Naive B cell (primary cell): ENCODE measurements around the gene ATP13A4. TPM values are rescaled to one million over a fixed set of nuclear protein-coding genes. Genes with fewer than 3 reads are reported as not detected.
A peak's percentile ranks its signal among the peaks of the same experiment; 100 is the strongest.

Source experiments
- ATAC-seq, 2 donors: fragments of 150-1000 bp; cut with Tn5 transposase; 2 replicates each; pipeline ENCODE4 v1.10.0; 2021; ENCODE audit warnings: low read depth in 2 of 2, mild to moderate bottlenecking in 2 of 2, moderate library complexity in 2 of 2
- DNase-seq: peaks from one replicate; pipeline ENCODE4 v3.0.0; 2022
- H3K27ac Mint-ChIP-seq, 6 donors: one replicate each; pipeline ENCODE4 v1.8.0; 2020 to 2022; ENCODE audit warnings: mild to moderate bottlenecking in 6 of 6, mixed read lengths in 6 of 6, moderate library complexity in 5 of 6, inconsistent platforms in 2 of 6
- H3K27me3 Mint-ChIP-seq, 3 donors: one replicate each; pipeline ENCODE4 v1.8.0; 2021 to 2022; ENCODE audit warnings: mixed read lengths in 3 of 3, mild to moderate bottlenecking in 1 of 3
- H3K36me3 Mint-ChIP-seq, 2 donors: one replicate each; pipeline ENCODE4 v1.8.0; 2020 to 2022; ENCODE audit warnings: mixed read lengths in 2 of 2, inconsistent platforms in 1 of 2, mild to moderate bottlenecking in 1 of 2
- H3K4me1 Mint-ChIP-seq, 3 donors: one replicate each; pipeline ENCODE4 v1.8.0; 2020 to 2022; ENCODE audit warnings: mixed read lengths in 3 of 3, inconsistent platforms in 1 of 3, mild to moderate bottlenecking in 1 of 3, moderate library complexity in 1 of 3
- H3K4me3 Mint-ChIP-seq, 8 donors: one replicate each; pipeline ENCODE4 v1.8.0; 2020 to 2022; ENCODE audit warnings: mild to moderate bottlenecking in 8 of 8, mixed read lengths in 8 of 8, moderate library complexity in 8 of 8, inconsistent platforms in 2 of 8
- H3K9me3 Mint-ChIP-seq, 7 donors: one replicate each; pipeline ENCODE4 v1.8.0; 2020 to 2022; ENCODE audit warnings: mixed read lengths in 7 of 7, mild to moderate bottlenecking in 5 of 7, inconsistent platforms in 2 of 7, moderate library complexity in 1 of 7
- polyA plus RNA-seq, 6 donors: library from polyadenylated mRNA; unstranded; fragments of 300-500 nt; fragmentation: Illumina TruSeq; gene quantifications; one replicate each; pipeline ENCODE4 v1.2.3, GENCODE V29; 2021; ENCODE audit warnings: low read depth in 6 of 6

ATP13A4 gene
- polyA plus RNA-seq, 6 donors from 2014 or later, result 0.70 to 0.71 TPM; not detected in 4

DNA sequence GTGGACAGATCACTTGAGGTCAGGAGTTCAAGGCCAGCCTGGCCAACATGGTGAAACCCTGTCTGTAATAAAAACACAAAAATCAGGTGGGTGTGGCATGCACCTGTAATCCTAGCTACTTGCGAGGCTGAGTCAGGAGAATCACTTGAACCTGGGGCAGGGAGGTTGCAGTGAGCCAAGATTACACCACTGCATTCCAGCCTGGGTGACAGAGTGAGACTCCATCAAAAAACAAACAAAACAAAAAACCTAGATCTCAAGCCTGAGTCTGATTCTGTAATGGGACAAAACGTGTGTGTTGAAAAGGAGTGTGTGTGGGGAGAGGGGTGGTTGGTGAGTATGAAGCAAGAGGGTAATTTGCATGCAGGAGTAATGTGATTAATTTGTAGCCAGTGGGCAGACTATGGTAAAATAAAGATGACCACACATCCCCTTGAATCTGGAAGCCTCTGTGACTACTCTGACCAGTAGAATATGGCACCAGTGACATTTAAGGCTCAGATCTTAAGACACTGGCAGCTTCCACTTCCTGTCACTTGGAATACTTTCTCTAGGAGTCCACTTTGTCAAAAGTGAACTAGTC is 19.9 kb upstream of the ATP13A4 start:
- Mint-ChIP-seq H3K36me3 (peaks cover 0 to 6% of the 10 kb centered on the region in 2 donors), H3K27ac (peak overlapping the region in 2 of 6 donors; percentile 57 to 83), H3K27me3 (no peaks in the 10 kb centered on the region), H3K9me3 (no peaks in the 10 kb centered on the region), H3K4me1 (peaks cover 0 to 8% (median 4%) of the 10 kb centered on the region in 3 donors), H3K4me3 (no peak overlapping the region)
- ATAC-seq (no peak), DNase-seq (no peak)

DNA sequence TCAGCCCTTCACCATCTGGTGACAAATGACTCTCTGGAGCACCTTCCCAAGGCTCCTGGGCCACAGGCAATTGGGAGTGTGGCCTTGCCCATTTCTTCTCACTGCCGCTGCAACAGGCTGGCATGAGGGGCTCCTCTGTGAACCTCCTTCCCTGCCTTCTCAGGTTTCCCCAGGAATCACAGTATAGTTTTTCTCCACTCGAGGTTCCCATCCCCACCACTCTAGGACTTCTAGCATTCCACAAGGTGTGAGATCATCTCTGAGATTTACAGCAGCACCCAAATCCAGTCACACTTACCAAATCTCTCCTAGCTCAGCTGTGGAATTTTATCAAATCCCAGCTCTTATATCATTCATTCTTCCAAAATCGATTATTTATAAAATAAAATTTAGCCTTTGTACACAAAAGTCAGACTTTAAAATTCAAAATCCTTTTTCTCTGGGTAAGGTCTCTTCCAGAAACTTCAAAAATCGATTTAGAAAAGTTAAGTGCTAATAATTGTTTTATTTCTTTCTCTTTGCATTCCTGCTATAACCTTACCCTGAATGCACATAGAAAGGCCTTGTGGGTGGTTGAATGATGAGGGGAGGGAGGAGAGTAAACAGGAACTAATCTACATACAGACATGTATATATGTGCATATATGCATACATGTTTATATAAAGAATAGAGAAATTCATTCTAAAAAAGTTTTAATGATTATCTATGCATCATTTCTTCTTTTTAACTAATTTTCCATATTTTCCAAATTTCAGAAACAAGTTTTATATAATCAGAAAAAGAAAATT is 18.9 kb upstream of the ATP13A4 start:
- Mint-ChIP-seq H3K27ac (no peak overlapping the region), H3K4me1 (peaks cover 0 to 8% (median 4%) of the 10 kb centered on the region in 3 donors), H3K36me3 (no peaks in the 10 kb centered on the region), H3K9me3 (no peaks in the 10 kb centered on the region), H3K27me3 (no peaks in the 10 kb centered on the region), H3K4me3 (no peak overlapping the region)
- DNase-seq (no peak), ATAC-seq (no peak)

DNA sequence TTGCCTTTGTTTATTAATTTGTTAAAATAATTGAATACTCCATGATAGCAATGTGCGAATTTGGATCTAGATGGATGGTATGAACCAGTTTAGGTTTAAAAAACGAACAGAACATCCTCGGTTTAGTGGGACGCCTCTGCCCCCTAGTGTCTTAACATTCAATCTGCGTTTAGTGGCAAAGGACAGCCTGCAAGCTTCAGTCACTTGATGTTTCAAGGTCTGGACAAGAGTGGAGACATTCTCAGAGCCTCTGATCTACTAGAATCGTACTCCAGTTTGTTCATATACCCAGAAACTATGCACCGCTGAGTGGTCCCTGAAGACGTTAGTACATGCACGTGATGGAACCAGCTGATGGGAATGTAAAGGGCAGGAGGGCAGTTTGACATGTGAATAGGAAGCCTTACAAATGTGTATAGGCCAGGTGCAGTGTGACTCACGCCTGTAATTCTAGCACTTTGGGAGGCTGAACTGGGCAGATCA is 17.8 kb upstream of the ATP13A4 start:
- no peak for DNase-seq
- peak in 1 of 2 donors; percentile 35 for ATAC-seq
- no peak overlapping the region for H3K4me3 Mint-ChIP-seq

DNA sequence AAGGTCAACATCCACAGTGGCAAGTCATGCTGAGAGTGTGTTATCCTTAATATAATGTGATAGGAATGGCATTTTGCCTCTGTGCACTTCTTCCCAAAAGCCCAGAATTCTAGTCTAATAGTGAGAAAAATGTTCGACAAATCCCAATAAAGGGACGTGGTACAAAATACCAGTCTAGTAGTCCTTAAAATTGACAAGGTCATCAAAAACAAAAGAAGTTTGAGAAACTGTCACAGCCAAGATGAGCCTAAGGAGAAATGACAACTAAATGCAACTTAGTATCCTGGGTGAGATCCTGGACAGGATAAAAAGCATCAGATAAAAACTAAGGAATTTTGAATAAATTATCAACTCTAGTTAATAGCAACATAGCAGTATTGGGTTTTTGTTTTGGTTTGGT is 14.4 kb upstream of the ATP13A4 start:
- DNase-seq, result no peak
- no peak overlapping the region for H3K4me3 Mint-ChIP-seq

More for the DNA sequence above, 17.8 kb upstream of the ATP13A4 start:
- Mint-ChIP-seq H3K27ac (no peak overlapping the region), H3K4me1 (peaks cover 0 to 8% (median 4%) of the 10 kb centered on the region in 3 donors), H3K27me3 (peaks cover 0 to 6% (median 0%) of the 10 kb centered on the region in 3 donors), H3K36me3 (no peaks in the 10 kb centered on the region), H3K9me3 (no peaks in the 10 kb centered on the region)

DNA sequence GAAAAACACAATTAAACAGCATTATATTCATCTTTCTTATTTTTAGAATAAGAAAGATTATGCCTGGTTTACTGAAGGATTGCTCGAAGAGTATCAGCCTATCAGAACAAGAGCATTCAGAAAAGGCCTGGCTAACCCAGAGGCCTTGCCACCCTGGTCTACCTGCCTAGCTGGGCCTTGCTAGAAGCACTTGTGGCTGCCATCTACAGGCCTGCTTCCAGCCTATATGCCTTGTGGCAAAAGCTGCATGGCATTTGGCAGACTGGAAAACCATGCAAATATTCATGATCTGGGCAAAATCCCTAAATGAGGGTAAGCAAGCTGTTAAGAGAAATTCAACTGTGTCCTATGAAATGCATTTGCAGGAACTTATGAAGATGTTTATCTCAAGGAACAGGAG is 9.3 kb upstream of the ATP13A4 start:
- Mint-ChIP-seq H3K4me3 (no peak overlapping the region), H3K27ac (no peak overlapping the region), H3K36me3 (no peaks in the 10 kb centered on the region), H3K9me3 (no peaks in the 10 kb centered on the region), H3K27me3 (peaks cover 0 to 6% (median 0%) of the 10 kb centered on the region in 3 donors), H3K4me1 (no peaks in the 10 kb centered on the region)
- DNase-seq (no peak), ATAC-seq (no peak)

More for the DNA sequence above, 14.4 kb upstream of the ATP13A4 start:
- H3K27ac Mint-ChIP-seq, result no peak overlapping the region
- peaks cover 0 to 8% (median 4%) of the 10 kb centered on the region in 3 donors for H3K4me1 Mint-ChIP-seq
- no peak for ATAC-seq
- no peaks in the 10 kb centered on the region for H3K9me3 Mint-ChIP-seq
- no peaks in the 10 kb centered on the region for H3K36me3 Mint-ChIP-seq
- H3K27me3 Mint-ChIP-seq, result peaks cover 0 to 6% (median 0%) of the 10 kb centered on the region in 3 donors

DNA sequence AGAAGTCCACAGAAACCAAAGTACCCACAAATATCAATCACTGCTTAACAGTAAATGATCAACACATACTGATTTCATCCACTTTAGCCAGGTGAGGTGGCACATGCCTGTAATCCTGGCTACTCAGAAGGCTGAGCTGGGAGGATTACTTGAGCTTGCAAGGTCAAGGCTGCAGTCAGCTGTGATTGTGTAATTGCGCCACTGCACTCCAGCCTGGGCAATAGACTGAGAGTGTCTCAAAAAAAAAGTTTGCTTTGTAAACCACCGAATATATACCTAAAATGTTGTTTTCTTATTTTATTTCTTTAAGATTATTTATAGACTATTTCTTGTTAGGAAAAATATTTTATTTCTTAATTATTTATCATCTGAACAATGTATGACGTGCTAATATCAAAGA is 8.7 kb upstream of the ATP13A4 start:
- no peak for DNase-seq
- no peaks in the 10 kb centered on the region for H3K9me3 Mint-ChIP-seq
- H3K36me3 Mint-ChIP-seq, result no peaks in the 10 kb centered on the region
- ATAC-seq, result no peak
- no peak overlapping the region for H3K27ac Mint-ChIP-seq
- H3K4me1 Mint-ChIP-seq, result no peaks in the 10 kb centered on the region
- peaks cover 0 to 6% (median 0%) of the 10 kb centered on the region in 3 donors for H3K27me3 Mint-ChIP-seq
- no peak overlapping the region for H3K4me3 Mint-ChIP-seq

DNA sequence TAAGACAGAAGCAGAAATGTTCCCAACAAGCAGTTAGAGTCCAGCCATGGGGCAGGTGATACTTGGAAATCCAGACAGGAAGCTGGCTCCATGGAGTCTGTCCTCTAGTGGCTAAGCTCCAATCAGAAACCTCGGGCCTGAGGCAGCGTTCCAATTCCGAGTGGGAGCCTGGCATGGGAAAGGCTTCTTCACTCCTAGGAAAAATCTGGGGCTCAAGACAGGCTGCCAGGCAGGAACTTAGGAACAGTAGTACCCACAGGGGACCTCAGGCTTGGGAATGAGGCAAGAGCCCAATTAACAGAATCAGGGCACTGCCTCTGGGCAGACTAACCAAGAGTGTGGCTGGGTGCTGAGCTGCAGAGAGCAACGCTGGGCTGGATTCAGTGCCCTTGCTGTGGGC is 6.2 kb upstream of the ATP13A4 start:
- Mint-ChIP-seq H3K27me3 (no peaks in the 10 kb centered on the region), H3K36me3 (no peaks in the 10 kb centered on the region)
- no peak for ATAC-seq

DNA sequence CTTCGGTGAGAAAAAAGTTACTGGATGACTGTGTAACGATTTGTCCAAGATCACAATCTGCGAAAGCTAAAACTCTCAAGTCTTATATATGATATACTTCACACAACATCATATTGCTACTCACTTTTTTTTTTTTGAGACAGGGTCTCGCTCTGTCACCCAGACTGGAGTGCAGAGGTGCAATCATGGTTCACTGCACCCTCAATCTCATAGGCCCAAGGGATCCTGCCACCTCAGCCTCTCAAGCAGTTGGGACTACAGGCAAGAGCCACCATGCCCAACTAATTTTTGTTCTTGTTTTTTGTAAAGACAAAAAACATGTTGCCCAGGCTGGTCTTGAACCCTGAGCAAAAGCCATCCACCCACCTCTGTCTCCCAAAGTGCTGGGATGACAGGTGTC is 5.4 kb upstream of the ATP13A4 start:
- Mint-ChIP-seq H3K9me3 (no peaks in the 10 kb centered on the region), H3K27me3 (no peaks in the 10 kb centered on the region), H3K4me1 (no peaks in the 10 kb centered on the region), H3K4me3 (no peak overlapping the region), H3K27ac (no peak overlapping the region), H3K36me3 (no peaks in the 10 kb centered on the region)
- DNase-seq (no peak), ATAC-seq (no peak)

More for the DNA sequence above, 6.2 kb upstream of the ATP13A4 start:
- no peak for DNase-seq
- Mint-ChIP-seq H3K4me1 (no peaks in the 10 kb centered on the region), H3K4me3 (no peak overlapping the region), H3K27ac (no peak overlapping the region), H3K9me3 (no peaks in the 10 kb centered on the region)

DNA sequence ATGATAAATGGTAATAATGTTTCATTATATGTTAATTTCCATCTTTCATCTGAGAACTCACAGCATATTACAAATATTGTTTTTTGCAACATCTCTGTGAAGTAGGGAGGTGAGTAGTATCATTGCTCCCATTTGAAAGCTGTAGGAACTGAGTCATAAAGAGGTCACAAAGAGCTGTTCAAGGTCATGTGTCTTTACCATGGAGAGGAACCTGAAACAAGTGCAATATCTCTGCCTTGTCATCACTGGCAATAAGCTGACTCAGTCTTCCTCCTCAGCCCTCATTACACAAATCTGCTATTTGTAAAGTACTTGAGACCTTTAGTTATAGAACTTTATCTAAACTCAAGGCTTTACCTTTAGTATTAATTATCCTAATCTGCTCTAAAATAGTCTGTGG is 4.4 kb upstream of the ATP13A4 start:
- H3K9me3 Mint-ChIP-seq, result no peaks in the 10 kb centered on the region
- ATAC-seq, result no peak
- no peak for DNase-seq
- peaks cover 0 to 8% (median 8%) of the 10 kb centered on the region in 3 donors for H3K27me3 Mint-ChIP-seq
- H3K4me1 Mint-ChIP-seq, result no peaks in the 10 kb centered on the region
- H3K4me3 Mint-ChIP-seq, result no peak overlapping the region
- H3K36me3 Mint-ChIP-seq, result no peaks in the 10 kb centered on the region
- H3K27ac Mint-ChIP-seq, result peak overlapping the region in 1 of 6 donors; percentile 8

DNA sequence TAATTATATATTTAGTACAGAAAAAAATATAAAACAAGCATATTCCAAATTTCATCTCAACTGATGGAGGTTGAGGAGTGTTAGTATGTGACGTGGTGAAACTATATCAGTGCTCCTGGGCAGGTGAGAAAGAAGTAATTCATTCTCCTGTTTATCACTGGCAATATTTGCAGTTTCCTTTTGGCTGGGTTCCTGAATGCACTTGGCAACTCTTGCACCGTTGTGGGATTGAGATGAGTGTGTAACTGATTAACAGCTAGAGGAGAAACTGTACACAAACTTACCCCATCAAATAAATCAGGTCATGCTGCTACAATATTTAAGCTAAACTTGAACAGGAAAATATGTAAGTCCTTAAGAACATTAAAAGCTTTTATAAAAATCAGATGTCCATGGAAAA is 2.1 kb upstream of the ATP13A4 start:
- no peak overlapping the region for H3K27ac Mint-ChIP-seq
- no peaks in the 10 kb centered on the region for H3K4me1 Mint-ChIP-seq
- H3K27me3 Mint-ChIP-seq, result peaks cover 7 to 8% (median 8%) of the 10 kb centered on the region in 3 donors
- no peak overlapping the region for H3K4me3 Mint-ChIP-seq
- ATAC-seq (no peak), DNase-seq (no peak)
- no peaks in the 10 kb centered on the region for H3K9me3 Mint-ChIP-seq
- no peaks in the 10 kb centered on the region for H3K36me3 Mint-ChIP-seq

DNA sequence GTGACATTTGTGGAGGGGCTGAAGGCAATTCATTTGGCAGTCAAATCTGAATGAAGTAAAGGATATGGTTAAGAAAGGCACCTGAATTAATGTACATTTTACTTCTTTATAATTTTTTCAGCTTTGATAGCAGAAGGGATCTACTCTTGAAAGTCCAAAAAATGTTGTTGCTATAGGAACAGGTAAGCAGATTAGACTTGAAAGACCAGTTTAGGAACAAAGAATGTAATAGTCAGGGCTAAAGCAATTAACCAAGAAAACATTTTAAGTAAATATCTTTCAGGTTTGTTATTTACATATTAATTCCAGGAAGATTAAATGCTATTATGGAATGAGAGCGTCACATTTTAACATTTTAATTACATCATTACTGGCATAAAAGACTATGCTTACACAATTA is 1.1 kb downstream of the ATP13A4 start:
- ATAC-seq, result no peak
- no peaks in the 10 kb centered on the region for H3K36me3 Mint-ChIP-seq
- DNase-seq, result no peak
- no peak overlapping the region for H3K4me3 Mint-ChIP-seq
- H3K27ac Mint-ChIP-seq, result peak overlapping the region in 1 of 6 donors; percentile 9
- no peaks in the 10 kb centered on the region for H3K4me1 Mint-ChIP-seq
- H3K27me3 Mint-ChIP-seq, result peaks cover 7 to 8% (median 8%) of the 10 kb centered on the region in 3 donors
- peaks cover 0 to 1% (median 0%) of the 10 kb centered on the region in 7 donors for H3K9me3 Mint-ChIP-seq

DNA sequence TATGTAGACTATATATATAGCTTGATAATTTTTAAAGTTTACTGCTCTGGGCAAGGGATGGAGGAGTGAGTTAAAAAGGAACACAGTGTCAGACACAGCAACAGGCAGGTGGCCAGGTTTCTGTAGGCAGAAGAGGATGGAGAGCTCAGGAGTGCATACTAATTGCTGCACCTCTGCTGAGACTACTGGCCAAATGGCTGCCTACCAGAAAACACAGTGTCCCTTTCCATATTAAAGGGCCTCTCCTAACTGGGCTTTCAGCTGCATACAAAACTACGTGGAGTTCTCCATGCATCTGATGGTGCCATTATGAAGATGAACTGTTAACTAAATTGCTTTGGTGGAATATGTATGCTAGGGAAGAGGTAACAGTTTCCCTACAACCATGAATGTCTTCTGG is 1.8 kb downstream of the ATP13A4 start:
- Mint-ChIP-seq H3K36me3 (no peaks in the 10 kb centered on the region), H3K4me3 (no peak overlapping the region), H3K27ac (no peak overlapping the region), H3K27me3 (peaks cover 7 to 8% (median 8%) of the 10 kb centered on the region in 3 donors), H3K9me3 (peaks cover 0 to 2% (median 0%) of the 10 kb centered on the region in 7 donors), H3K4me1 (no peaks in the 10 kb centered on the region)
- DNase-seq, result no peak
- ATAC-seq, result no peak

DNA sequence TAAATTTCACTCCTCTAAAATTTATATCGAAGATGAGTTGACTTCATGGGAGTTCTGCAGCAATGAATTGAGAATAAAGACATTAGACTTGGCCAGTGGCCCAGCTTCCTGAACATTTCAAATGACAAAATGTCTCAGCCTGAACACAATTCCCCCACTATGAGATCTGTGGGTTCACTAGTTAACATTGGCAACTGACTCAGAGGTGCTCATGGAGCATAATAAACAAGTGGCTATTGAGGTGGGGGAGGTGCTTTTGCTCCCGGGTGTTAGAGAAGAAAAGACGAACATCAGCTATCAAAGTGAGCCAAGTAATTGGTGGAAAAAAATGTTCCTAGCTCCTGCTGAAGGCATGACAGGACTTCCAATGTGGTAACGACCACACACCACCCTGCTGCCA is 6.3 kb downstream of the ATP13A4 start:
- ATAC-seq, result no peak
- Mint-ChIP-seq H3K36me3 (peaks cover 8 to 9% of the 10 kb centered on the region in 2 donors), H3K9me3 (peaks cover 3 to 22% (median 14%) of the 10 kb centered on the region in 7 donors), H3K27ac (no peak overlapping the region), H3K4me3 (no peak overlapping the region), H3K4me1 (no peaks in the 10 kb centered on the region), H3K27me3 (peaks cover 5 to 8% (median 7%) of the 10 kb centered on the region in 3 donors)
- no peak for DNase-seq

DNA sequence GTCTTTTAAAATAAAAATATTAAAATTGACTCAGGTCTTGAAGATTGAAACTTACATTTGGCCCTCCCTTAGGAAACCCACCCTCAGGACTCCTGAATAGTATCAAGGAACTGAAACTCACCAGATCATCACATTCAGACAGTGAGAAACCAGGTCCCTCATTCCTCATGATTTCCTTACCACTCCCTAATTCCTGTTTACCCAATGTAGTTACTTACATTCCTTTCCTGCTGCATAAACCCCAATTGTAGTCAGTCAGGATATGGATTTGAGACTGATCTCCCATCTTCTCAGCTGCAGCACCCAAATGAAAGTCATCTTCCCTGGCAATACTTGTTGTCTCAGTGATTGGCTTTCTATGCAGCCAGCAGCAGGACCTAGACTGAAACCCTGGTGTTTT is 8.6 kb downstream of the ATP13A4 start:
- Mint-ChIP-seq H3K36me3 (peaks cover 8 to 9% of the 10 kb centered on the region in 2 donors), H3K27ac (peak overlapping the region in 1 of 6 donors; percentile 54), H3K4me3 (no peak overlapping the region), H3K9me3 (peaks cover 3 to 22% (median 14%) of the 10 kb centered on the region in 7 donors), H3K27me3 (peaks cover 7 to 12% (median 8%) of the 10 kb centered on the region in 3 donors), H3K4me1 (no peaks in the 10 kb centered on the region)
- DNase-seq (no peak), ATAC-seq (no peak)
